HG02981 (cell line): ENCODE results near the gene ACOT2.

Experiments used
- ATAC-seq: cut with Tn5 transposase; IDR thresholded peaks from one replicate; pipeline ENCODE4 v1.9.1; 2021; ENCODE audit warnings: mild to moderate bottlenecking, moderate library complexity; ENCODE audit not compliant: unreplicated experiment

The ACOT2 gene

GRCh38 chr14:73613046-73613383, 44.0 kb downstream of the ACOT2 start:
- ATAC-seq, result no peak

- ATAC-seq, result no peak
Observed at GRCh38 chr14:73613419-73613963, 44.5 kb downstream of the ACOT2 start.

GRCh38 chr14:73616831-73617230, 47.8 kb downstream of the ACOT2 start:
- no peak for ATAC-seq

- no peak for ATAC-seq
Observed at GRCh38 chr14:73619524-73619923, 50.5 kb downstream of the ACOT2 start.

GRCh38 chr14:73620268-73620667, 51.3 kb downstream of the ACOT2 start:
- no peak for ATAC-seq

- ATAC-seq, result no peak
Observed at GRCh38 chr14:73623504-73624054, 54.6 kb downstream of the ACOT2 start.
